GM18909 (cell line): ENCODE results near the gene SEM1.
"Not testable (repeated sequence)": the region's sequence is repeated elsewhere in the genome, so short reads cannot be mapped to it uniquely, and the experiment has no call there.

Experiments used
- ATAC-seq: cut with Tn5 transposase; IDR thresholded peaks from one replicate; pipeline ENCODE4 v1.9.1; 2021; ENCODE audit warnings: mild to moderate bottlenecking; ENCODE audit not compliant: unreplicated experiment, poor library complexity

Gene SEM1

DNA sequence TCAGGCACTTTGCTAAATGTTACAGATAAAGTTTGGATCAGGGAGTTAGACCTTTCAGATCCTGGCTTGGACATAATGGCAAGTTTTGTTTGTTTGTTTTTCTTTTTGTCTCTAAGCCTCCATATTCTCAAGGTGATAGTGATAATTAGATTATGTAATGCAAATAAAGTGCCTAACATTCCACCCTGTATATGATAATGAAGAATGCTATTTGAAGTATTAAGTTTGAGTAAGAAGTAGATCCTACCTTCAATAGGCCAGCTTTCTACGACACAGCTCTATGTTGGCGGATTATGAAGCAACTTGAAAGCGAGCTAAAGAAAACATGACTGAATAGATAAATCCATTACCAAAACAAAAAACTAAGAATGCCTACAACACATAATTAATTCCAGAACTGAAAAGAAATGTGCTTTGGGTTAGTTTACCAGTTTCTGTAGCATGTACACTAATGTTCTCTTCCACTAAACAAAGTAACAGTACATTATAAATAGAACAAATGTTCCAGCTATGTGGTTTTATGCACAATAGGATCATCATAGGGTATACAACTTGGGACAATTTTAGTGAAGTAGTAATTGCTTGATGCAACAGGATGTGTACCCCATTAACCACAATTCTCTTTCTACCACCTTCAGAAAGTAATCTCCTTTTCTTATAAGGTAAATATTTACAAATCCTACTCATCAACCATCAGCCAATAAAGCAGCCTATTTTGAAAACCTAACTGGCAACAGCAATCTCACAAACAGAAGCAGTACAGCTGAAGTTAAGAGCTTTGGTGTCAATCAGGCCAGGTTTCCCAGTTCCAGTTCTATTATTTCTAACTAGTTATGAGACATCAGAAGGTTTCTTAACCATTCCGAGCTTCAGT is 1.5 kb downstream of the SEM1 start:
- ATAC-seq: no peak

DNA sequence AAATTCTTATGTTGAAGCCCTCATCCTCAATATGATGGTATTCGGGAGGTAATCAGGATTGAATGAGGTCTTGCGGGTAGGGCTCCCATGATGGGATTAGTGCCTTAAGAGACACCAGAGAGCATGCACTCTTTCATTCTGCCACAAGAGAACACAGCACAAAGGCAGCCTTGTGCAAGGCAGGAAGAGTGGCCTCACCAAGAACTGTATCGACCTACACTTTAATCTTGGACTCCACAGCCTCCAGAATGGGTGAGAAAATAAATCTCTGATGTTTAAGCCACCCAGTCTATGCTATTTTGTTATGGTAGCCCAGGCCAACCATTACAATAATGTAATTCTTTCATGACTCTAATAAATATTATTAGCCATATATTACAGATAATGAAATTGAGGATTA is 8.4 kb downstream of the SEM1 start:
- no peak for ATAC-seq

DNA sequence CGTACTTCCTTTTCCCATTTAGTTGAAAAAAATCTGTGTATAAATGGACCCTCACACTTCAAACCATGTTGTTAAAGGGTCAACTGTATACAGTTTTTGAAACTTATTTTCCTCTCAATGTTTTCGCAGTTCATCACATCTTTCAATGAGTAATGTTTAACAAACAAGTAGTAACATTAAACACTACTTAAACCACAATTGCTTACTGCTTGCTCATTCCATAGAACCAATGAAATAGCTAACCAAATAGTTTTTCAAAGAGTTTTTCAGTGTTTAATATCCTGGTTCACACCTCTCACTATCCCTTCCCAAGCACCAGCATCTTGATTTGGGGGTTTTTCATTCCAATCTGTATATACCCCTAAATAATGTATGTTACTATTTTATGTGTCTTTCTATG is 9.1 kb downstream of the SEM1 start:
- no peak for ATAC-seq

DNA sequence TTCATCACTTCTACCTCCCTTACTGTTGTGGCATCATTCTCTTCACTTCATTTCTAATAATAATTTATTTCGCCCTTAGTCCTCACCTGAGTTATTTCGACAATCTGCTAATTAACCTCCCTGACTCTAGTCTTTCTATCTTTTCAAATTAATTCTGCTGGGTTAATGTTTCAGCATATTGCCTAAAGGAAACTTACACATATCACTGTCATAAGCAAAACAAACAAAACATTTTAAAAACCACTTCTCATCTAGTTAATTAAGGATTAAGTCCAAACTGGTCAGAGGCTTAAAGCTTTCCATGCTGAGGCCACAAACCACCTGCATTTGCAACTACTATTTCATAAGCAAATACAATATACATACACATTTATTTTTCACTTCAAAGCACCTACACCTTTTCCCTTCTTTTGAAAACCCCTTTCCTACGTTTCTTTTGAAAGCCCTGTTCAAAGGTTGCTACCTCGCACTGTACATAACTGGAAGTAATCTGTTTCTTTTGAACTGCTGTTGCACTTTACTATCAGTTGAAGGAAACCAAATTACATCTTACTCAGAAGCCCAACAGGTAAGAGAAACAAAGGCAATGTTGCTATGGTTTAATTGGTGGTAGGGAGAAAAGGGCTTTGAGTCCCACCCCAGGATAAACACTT is 10.3 kb downstream of the SEM1 start:
- no peak for ATAC-seq

DNA sequence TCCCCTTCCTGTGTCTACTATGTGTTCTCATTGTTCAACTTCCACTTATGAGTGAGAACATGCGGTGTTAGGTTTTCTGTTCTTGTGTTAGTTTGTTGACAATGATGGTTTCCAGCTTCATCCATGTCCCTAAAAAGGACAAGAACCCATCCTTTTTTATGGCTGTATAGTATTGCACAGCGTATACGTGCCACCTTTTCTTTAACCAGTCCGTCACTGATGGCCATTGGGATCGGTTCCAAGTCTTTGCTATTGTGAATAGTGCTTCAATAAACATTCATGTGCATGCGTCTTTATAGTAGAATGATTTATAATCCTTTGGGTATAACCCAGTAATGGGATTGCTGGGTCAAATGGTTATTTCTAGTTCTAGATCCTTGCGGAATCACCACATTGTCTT is 11.2 kb downstream of the SEM1 start:
- not testable (repeated sequence) for ATAC-seq

DNA sequence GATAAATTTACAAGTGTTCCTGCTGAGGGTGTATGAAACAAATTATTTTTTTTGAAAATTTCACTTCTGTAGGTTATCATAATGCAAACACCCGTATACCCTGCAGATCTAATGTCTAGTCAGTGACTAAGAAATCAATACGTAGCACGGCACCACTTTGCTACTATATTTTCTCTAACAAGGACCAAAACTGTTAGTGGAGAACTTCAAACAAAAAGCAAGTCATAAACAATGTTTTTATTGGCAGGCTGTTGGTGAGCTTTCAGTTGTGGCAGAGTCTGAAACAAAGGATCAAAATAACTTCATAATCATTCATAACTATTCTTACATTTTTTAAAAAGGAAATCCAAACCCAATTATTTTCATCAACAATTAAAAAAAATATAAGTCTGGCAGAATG is 11.8 kb downstream of the SEM1 start:
- no peak for ATAC-seq

DNA sequence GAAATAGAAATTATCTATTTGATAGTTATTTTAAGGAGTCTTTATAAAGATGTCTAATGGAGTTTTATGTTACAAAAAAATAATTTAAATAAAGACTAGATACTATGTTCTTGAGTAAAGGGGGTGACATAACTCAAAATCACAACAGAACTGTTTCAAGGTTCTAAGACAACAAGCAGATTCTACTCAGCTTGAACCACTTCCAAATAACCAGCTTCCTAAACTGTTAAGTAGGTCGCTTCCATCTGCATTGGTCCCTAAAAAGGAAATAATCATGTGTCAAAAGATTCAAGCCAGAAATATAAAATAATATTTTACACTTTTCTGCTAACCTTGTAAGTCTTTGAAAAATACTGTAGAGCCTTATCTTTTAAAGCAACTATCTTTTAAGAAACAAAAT is 14.1 kb downstream of the SEM1 start:
- ATAC-seq: no peak

DNA sequence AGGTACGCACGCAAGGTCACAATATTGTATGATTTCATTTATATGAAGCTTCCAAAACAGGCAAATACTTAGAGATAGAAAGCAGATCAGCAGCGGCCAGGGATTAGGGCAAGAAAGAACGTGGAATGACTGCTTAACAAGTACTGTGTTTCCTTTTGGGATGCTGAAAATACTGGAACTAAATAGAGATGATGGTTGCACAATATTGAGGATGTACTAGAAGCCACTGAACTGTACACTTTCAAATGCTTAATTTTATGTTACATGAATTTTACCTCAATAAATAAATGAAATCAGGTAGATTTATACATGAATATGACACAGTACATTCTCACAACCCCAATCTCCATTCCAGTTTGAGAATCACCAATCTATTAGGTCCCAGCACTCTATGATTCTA is 15.6 kb downstream of the SEM1 start:
- no peak for ATAC-seq

DNA sequence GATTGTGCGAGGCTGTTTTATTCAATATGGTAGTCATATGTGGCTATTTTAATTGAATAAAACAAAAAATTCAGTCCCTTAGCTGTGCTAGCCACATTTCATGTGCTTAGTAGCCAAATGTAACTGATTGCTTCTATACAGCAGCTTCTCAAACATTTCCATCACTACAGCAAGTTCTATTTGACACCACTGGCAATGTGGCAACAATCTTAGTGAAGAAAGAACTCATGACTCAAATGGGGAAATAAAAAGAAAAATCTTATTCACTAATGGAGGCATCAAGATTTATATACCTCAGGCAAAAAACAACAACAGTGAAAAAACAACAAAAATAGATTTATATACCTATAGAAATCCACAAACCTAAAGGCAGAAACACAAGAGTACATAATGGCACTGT is 17.9 kb downstream of the SEM1 start:
- ATAC-seq: no peak

DNA sequence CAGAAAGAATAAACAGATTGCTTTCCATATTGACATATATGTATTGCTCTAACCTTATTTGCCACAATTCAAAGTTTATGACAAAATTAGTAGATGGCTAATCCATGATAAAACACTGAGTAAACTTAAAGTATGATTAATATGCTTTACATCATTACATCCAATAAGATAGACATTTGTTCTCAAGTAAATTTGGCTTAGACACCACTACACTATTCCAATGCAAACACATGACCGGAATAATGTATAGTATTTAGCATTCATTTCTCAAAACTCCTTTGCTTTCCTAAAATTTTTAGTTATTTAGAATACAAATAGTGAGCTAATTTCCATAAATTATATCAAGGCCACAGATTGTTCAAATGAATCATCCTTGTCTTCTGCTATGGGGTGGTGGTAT is 20.2 kb downstream of the SEM1 start:
- no peak for ATAC-seq

DNA sequence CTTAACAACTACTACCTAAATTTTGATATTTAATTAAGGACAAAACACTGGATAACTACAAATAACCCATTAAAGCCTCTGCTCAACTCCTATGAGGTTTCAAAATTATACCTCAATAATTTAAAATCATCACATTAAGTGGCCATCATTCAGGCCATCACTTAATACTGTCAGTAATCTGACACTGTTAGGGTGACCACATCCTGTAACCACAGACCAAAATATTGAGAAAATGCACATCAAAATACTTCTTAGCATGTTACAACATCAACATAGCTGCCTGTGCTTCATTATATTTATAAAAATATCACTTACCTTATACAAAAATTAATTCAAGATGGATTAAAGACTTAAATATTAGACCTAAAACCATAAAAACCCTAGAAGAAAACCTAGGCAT is 23.3 kb downstream of the SEM1 start:
- ATAC-seq: peak; percentile 68

DNA sequence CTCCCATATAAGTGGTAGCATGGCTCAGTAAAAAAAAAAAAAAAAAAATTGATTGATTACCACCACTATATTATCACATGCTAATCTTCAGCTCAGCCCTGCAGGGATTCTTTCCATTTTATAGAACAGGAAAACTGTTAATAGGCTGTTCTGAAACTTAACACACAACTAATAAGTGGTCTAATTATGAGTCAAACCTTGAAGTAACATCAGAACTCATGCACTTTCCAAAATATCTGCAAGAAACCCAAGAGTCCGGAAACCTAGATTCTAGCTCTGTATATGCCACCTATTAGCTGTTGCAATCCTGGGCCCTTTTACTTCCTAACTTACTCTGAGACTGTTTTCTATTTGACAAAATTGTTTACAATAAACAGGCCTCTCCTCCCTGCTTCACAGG is 23.9 kb downstream of the SEM1 start:
- peak; percentile 87 for ATAC-seq

DNA sequence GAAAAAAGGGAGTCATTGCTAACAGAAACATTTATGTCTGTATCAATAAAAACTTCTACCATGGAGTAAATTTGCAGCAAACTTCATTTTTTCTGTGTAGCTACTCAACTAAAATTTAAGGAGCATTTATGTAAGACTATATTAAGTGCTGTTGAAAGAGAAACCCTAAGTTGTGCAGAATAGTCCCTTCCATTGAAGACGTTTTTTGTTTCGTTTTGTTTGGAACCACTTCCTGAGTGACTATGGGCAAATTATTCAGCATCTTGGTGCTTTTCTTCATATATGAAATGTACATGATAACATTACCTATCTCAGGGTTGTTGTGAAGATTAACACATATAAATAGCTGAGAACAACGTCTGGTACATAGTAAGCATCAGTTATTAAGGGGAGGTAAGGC is 24.3 kb downstream of the SEM1 start:
- ATAC-seq: peak; percentile 83

DNA sequence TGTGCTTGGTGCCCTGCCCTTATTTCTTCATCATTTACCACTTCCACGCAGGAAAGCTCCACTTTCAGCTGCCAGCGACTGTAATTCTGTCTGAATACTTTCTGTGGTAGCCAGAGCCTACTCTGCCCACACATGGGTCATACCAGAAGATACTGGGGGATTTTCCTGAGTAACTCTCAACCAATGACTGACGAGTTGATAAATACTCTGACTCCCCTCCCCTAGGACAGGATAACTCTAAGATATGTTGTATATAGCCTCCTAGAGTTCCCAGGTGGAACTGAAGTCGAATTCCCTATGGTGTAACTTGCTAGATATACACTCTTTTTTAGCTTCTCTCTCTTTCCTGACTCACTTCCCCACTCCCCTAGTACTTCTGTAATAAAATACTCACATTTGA is 29.8 kb downstream of the SEM1 start:
- no peak for ATAC-seq

DNA sequence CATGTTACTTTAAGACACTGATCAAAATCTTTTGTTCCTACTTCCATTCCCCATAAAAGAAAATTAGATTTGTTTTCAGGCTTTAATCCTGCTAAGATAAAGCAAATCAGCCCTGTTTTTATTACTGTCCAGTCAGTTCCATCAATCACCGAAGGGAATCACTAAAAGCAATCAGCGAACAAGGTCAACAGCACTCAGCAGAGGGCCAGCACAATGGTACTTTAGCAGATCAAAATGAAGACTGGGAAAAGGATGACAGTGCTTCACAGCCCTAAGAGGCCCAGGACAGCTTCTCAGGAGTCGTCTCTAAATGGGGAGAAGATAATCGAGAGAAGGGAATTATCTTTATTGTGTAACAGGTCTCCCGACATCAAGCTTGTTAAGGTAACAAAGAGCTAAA is 32.7 kb downstream of the SEM1 start:
- ATAC-seq: no peak

DNA sequence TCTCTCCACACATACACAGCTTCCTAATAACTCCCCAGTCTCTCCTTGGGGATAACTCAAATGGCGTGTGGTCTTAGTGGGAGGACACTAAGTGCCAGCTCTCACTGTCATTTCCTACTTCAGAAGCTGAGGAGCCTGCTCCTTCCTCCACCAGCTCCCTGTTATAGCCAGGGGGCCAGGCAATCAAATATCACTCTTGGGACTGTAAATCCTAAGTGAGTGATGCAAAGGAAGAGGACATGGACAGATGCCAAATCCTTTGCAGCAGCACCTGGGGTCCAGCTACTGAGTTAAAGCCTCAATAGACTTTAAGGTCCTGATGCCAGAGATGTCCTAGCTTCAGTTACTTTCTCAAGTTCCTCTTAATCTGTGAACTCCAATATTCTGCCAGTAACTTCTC is 34.1 kb downstream of the SEM1 start:
- no peak for ATAC-seq

DNA sequence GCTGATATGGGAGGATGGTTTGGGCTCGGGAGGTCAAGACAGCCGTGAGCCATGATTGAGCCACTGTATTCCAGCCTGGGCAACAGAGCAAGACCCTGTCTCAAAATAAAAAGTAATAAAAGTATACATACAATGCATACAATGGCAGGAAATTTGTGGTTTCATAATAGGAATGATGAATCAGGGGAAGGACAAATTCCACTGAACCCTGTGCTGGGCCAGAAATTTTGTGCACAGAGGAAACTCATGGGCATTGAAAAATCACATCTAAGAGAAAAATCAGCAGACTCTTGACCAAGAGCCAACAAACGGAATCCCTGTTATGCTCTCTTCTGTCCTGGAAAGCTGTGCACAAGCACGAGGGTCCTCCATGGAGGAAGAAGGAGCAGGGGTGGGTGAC is 35.1 kb downstream of the SEM1 start:
- no peak for ATAC-seq

DNA sequence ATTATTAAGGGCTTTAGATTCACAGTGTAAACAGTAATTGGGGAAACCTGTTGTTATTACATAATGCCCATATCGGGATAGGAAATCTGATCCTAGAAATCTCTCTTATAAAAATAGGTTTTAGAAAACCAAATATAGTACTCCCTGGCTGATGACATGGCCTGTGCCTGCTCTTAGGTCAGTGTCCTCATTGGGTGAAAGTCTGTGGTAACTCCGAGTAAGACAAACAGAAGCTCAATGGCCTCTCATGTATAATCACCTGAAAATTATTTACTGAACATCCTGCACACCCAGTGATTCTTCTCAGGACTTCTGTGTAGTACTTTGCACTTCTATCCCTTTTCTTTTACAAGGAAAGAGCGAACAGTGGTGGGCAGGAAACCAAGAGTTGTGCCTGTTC is 37.8 kb downstream of the SEM1 start:
- ATAC-seq: no peak

DNA sequence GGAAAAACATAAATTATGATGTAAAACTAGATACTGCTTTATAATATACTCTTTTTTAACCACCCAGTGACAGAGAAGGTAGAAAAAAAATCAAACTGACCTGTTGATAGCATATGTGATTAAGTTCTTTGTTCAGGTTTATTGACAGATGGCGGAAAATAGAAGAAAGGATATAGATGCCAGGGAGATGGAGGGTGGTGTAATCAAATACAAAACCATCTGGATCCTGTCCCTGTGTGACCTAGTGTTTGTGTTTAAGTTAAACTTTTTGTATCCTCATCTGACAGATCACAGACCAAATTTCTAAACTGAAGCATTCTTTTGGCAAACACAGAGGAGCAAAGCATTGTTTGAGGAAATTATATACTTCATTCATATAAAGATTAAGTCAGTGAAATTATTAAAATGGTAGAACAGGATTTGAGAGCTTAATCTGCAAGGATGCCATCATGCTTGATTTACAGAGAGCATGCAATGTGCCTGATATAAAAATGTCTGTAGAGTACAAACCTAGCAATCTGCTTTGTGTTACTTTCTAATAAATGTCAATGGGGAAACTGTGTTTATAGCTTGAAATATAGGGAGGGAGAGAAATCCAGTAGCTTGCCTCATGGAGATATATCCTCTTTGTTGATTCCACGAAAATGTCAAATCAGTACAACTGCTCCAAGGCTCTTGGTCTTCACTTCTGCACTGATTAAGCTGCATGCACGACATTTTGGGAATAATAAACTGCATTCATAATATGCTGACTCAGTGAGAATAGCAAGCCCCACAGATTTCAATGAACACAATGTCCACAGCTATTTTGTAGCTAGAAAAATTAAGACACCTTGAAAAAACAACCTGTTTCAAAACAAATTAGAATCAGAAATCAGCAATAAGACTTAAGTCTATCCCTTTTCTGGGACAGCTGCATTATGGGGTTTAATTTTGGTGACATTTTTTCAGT is 39.0 kb downstream of the SEM1 start:
- no peak for ATAC-seq

DNA sequence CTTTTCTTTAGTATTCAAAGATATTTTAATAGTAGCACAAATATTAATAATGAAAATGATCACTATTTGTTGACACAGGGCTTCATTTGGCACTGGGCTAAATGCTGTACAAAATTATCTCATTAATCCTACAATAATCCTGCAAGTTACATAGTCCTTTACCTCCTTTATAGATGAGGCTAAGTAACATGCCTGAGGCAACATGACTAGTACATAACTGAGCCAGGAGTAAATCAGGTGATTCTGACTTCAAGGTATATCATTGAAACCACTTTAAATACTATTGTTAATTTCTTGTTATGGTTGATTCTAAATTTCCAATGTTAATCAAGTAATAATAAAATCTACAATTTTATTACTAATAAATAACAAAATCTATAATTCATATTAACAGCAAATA is 39.8 kb downstream of the SEM1 start:
- ATAC-seq: no peak

DNA sequence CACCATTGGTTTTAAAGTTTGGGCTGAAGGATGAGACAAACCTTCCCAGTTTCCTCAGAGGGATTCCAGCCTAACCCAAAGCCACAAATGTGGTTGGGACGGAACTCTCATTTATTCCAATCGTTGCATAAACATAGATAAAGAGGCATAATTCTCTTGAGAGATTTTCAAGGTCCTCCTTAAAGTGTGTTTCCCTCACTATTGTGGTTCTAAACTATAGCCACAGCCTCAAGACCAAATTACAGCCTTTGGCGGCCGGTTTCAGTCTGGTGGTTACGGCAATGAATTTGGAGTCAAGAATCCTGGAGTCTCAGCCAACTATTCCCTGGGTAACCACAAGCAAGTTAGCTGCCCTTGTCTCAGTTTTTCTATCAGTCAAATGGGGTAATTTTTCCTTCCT is 42.6 kb downstream of the SEM1 start:
- no peak for ATAC-seq
